Stimulated activated naive CD4-positive, alpha-beta T cell treated with Interleukin-2 at 50 U/mL for 16 hours (primary cell): ENCODE results near the gene INTS1.
"Not testable (repeated sequence)": the region's sequence is repeated elsewhere in the genome, so short reads cannot be mapped to it uniquely, and the experiment has no call there.

ENCODE experiments used
- DNase-seq: peaks from one replicate; lab custom pipeline; 2025; lab: John Stamatoyannopoulos, UW

Gene INTS1

GRCh38 chr7:1531979-1532455 is 27.8 kb upstream of the INTS1 start:
- no peak for DNase-seq

GRCh38 chr7:1531263-1531978 is 27.2 kb upstream of the INTS1 start:
- DNase-seq = peak; percentile 47

- DNase-seq = no peak
Observed at GRCh38 chr7:1530946-1531262, 26.7 kb upstream of the INTS1 start.

GRCh38 chr7:1529383-1530116 is 25.4 kb upstream of the INTS1 start:
- DNase-seq = no peak

GRCh38 chr7:1526271-1526754 is 22.1 kb upstream of the INTS1 start:
- no peak for DNase-seq

- no peak for DNase-seq
Observed at GRCh38 chr7:1525409-1525808, 21.2 kb upstream of the INTS1 start.

- no peak for DNase-seq
Observed at GRCh38 chr7:1523844-1524243, 19.7 kb upstream of the INTS1 start.

- DNase-seq = no peak
Observed at GRCh38 chr7:1523208-1523607, 19.0 kb upstream of the INTS1 start.

- DNase-seq = no peak
Observed at GRCh38 chr7:1521456-1521855, 17.3 kb upstream of the INTS1 start.

GRCh38 chr7:1520539-1521234 is 16.5 kb upstream of the INTS1 start:
- no peak for DNase-seq

GRCh38 chr7:1519322-1519922 is 15.2 kb upstream of the INTS1 start:
- not testable (repeated sequence) for DNase-seq

GRCh38 chr7:1516586-1517251 is 12.5 kb upstream of the INTS1 start:
- no peak for DNase-seq

- DNase-seq = not testable (repeated sequence)
Observed at GRCh38 chr7:1515509-1515967, 11.3 kb upstream of the INTS1 start.

- no peak for DNase-seq
Observed at GRCh38 chr7:1514995-1515401, 10.8 kb upstream of the INTS1 start.

- DNase-seq = no peak
Observed at GRCh38 chr7:1514407-1514806, 10.2 kb upstream of the INTS1 start.

GRCh38 chr7:1513657-1514095 is 9.5 kb upstream of the INTS1 start:
- no peak for DNase-seq

- DNase-seq = peak; percentile 13
Observed at GRCh38 chr7:1512781-1513656, 8.8 kb upstream of the INTS1 start.

GRCh38 chr7:1511444-1512422 is 7.5 kb upstream of the INTS1 start:
- no peak for DNase-seq

GRCh38 chr7:1510780-1511154 is 6.6 kb upstream of the INTS1 start:
- DNase-seq = no peak

GRCh38 chr7:1509226-1509625 is 5.0 kb upstream of the INTS1 start:
- no peak for DNase-seq
